ENCODE measurements around the gene ZNF740.

DNA sequence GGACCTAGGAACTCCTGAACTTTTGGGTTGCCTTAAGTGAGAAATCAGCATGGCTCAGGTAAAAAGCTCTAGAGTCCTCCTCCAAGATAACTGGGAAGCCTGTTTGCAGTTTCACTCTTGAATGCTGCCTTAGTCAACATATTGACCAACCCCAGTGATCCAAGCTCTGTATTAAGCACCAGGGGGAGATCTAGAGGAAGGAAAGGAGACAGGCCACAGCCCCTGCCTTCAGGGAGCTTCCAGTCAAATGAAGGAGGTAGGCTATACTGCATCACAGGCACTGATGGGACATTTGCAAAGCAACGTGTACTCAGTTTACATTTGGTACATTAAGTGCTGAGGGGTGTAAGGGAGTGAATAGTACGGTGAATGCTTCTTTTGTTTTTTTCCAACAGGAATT is 1.4 kb downstream of the ZNF740 start:
- TF ChIP-seq YY1 (IDR thresholded peaks at IDR 0.05; ENCODE audit: low read depth) (no peak), EP300 (IDR thresholded peaks at IDR 0.05; ENCODE audit: borderline replicate concordance) (no peak), TEAD4 (IDR thresholded peaks at IDR 0.05) (no peak), NFIC (IDR thresholded peaks at IDR 0.05) (no peak), TCF12 (IDR thresholded peaks at IDR 0.05; ENCODE audit: low read depth) (no peak), FOXM1 (IDR thresholded peaks at IDR 0.05; ENCODE audit: borderline replicate concordance, low read depth) (no peak), CEBPB (IDR thresholded peaks at IDR 0.05) (no peak)
- TF ChIP-seq, protein P1, sequence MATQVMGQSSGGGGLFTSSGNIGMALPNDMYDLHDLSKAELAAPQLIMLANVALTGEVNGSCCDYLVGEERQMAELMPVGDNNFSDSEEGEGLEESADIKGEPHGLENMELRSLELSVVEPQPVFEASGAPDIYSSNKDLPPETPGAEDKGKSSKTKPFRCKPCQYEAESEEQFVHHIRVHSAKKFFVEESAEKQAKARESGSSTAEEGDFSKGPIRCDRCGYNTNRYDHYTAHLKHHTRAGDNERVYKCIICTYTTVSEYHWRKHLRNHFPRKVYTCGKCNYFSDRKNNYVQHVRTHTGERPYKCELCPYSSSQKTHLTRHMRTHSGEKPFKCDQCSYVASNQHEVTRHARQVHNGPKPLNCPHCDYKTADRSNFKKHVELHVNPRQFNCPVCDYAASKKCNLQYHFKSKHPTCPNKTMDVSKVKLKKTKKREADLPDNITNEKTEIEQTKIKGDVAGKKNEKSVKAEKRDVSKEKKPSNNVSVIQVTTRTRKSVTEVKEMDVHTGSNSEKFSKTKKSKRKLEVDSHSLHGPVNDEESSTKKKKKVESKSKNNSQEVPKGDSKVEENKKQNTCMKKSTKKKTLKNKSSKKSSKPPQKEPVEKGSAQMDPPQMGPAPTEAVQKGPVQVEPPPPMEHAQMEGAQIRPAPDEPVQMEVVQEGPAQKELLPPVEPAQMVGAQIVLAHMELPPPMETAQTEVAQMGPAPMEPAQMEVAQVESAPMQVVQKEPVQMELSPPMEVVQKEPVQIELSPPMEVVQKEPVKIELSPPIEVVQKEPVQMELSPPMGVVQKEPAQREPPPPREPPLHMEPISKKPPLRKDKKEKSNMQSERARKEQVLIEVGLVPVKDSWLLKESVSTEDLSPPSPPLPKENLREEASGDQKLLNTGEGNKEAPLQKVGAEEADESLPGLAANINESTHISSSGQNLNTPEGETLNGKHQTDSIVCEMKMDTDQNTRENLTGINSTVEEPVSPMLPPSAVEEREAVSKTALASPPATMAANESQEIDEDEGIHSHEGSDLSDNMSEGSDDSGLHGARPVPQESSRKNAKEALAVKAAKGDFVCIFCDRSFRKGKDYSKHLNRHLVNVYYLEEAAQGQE (IDR thresholded peaks at IDR 0.05; ENCODE audit: low read depth), result no peak
- TF ChIP-seq, protein P2, sequence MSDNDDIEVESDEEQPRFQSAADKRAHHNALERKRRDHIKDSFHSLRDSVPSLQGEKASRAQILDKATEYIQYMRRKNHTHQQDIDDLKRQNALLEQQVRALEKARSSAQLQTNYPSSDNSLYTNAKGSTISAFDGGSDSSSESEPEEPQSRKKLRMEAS (IDR thresholded peaks at IDR 0.05), result no peak

Measured in Ishikawa (cell line).